NCI-H146 (cell line): ENCODE data around the gene EDEM3.

Experiments
- DNase-seq: peaks from one replicate; lab custom pipeline; 2025; lab: John Stamatoyannopoulos, UW

Gene EDEM3

DNA sequence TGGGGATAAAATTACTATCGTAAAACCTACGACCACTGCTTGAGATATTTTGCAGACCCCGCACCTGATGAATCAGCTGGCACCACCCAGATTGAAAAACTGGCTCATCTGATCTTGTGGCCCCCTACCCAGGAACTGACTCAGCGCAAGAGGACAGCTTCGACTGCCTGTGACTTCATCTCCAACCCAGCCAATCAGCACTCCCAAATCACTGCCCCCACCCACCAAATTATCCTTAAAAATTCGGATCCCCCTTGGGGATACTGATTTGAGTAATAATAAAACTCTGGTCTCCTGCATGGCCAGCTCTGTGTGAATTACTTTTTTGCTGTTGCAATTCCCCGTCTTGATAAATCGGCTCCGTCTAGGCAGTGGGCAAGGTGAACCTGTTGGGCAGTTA is 81.4 kb downstream of the EDEM3 start:
- no peak for DNase-seq

DNA sequence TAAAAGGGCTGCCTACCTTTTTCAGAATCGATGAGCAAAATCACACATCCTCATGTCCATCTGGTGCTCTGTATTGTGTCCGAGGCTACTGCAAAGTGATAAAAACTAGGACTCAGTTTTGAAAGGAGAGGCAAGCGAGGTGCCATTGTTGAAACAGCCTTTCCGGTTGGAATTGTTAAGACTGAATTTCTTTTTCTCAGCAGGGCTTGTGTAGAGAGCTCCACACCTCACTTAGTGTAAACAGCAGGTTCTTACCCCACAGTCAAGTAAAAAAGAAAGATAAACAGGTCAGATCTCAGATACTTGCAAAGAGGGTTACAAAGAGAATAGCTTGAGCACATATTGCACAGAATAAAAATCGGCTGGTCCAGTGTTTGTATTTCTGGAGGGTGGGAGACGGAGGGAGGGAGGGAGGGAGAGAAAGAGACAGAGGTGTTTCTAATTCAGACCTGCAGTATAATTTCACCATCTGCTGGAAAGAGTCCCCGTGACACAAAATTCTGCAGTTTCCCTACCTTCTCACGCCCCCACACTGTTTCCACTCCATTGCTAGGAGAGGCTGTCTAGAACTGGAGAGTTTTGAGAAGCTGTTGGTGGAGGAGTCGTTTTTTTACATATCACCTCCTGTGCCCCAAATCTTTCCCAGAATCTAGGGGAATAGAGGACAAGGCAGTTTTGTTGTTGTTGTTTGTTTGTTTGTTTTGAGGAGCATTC is 82.5 kb downstream of the EDEM3 start:
- DNase-seq = peak; percentile 74

DNA sequence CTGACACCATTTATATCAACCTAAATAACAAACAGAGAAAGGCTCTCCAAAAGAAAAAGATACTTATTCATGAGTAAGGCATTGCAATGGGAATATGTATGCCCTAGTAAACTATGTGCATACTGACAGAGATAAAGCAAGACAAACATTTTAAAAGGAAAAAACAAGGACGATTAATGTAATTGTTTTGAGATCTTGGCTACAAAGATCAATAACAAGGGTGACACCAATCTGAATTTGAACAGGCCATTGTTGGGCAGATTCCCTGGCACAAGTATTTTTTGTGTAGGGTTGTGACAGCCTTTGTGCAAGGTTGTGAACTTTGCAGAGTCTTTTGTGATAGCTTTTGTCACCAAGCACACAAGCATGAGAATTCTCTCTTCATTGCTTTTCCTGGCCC is 85.3 kb downstream of the EDEM3 start:
- DNase-seq = no peak

DNA sequence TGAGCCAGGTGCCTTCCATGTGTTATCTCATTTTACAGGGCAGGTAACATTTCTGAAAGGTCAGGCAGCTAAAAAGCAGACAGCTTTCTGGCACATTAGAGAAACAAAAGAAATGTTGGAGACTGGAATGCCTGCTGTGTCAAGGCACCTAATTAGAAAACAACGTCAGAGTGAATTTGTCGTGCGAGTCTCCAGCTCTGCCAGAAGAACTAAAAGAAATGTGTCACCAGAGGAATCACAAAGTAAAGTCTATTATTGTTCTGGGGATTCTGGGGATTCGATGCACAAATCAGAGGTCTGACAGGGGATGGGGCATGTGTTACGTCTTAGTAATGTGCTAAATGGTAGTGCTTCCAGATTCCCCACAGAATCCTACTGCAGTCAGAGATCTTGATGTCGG is 89.3 kb downstream of the EDEM3 start:
- DNase-seq = no peak

DNA sequence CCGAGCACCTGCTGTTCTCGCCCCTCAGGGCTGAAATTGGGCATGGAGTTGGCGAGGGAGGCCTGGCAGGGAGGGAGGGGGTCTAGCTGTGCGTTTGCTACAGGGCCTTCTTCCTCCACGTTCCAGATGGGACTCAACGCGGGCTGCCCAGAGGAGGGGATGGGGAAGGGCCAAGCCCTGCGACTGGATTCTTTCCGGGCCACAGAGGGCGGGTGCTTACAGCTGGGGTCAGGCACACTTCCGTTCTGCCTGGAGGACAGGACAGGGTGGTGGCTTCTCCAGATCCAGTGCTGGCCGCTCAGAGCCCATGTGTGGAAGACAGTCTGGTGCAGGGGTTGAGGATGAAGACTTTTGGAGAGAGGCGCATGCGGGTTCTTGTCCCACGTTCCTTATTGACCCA is 90.0 kb downstream of the EDEM3 start:
- no peak for DNase-seq

DNA sequence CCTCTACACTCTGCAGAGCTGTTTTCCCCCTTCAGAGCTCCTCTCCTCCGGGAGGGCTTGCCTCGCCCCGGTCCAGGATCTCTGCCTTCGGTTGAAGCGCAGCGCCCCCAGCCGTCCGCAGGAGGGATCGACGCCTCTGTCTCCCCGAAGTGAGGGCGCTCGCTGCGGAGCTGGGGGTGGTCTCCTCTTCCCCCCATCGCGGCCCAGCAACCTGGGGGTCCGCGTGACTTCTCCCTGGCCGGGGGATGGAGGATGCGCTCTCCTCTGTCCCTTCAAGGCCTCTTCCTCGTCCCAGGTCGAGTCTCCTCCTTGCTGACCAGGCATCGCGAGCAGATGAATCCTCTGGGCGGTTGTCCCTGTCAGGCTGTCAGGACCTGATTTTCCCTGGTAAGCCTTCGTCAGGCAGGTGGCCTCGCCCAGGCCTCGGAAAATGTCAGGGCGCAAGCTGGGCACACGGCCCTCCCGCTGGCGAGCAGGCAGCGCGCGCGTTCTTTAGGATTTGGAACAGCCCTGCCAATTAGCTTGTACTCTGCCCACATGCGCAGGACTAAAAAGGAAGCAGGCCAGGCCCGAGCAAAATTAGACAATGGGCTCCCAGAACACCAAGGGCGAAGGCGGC is 90.5 kb downstream of the EDEM3 start:
- no peak for DNase-seq

DNA sequence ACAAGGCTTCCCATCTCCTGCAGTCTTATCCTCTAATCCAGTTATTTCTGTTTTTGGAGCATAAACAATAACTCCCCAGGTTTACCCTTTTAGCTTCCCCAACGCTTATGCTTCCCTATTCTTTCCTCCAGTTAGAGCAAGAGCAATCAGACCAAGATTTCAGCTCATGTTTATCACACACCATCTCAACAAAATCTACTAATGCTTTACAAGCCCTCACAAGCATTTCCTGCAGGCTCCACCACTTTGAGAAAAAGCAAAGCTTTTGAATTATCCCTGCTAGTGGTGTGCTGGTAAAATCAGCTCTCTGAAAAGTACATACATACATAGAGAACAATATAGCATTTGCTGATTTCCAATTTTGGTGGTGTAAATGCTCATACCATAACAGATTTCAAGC is 92.9 kb downstream of the EDEM3 start:
- DNase-seq = no peak

DNA sequence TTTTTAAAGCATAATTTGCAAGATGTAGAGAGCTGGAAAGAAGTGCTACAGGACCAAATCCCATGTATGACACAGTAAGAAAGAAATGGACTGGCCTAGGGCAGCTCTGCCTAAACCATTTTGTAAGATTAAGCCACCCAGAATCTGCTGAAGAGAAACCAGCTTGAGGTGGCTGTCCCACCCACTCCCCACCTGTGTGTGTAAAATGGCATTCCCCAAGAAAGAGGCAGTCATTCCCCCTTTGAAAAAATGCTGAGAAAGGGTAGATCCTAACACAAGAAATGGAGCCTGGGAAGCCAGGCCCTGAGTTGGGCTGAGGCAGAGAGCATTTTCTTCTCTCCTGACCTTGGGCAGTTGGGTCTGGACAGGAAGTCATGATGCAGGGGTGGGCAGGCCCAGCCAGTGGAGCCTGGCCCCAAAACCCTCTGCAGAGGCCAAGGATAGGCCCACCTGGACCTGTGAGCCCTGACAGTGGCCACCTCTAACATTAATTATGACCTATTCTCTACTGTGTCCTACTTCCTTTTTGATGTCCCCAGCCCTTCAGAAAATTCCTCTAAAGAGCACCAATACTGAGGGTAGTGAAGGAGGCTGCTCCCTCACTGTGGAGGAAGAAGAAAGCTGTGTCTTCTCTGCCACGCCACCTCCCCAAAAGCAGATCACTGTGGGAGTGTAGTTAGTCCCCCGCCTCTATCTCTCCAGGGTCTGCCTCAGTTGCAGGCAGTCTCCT is 94.0 kb downstream of the EDEM3 start:
- DNase-seq = no peak

DNA sequence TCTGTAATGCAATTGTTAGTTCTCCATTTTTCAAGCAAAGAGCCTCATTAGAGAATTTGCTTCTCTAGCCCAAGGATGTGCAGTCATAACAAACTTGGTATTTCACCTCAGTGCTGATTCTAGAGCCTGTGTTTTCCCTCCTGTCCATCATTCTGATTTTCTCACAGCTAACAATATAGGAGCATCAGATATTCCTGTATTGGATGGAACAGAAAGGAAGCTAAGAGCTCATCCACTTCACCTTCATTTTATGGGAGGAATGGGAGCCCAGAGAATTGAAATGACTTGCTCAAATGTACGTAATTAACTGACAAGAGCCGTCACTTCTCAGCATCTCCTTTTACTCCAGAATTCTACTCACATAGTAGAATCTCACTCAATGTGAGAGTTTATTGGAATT is 96.6 kb downstream of the EDEM3 start:
- DNase-seq = no peak

DNA sequence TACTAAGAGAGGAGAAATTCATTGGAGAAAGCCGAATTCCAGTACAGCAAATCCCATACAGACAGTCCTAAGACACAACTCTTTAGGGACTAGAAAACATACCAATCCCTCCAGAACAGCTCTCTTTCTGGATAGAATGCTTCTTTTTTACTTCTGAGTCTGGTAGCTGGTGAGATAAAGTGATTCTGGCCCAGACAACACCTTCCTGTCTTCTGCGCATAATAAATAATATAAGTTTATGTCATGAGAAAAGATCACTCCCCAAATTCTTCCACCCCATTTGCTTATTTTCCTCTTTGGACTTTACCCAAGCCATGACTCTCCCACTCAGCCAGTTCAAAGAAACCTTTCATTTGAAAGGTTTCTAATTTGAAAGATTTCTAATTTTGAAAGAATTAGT is 98.4 kb downstream of the EDEM3 start:
- DNase-seq = no peak

DNA sequence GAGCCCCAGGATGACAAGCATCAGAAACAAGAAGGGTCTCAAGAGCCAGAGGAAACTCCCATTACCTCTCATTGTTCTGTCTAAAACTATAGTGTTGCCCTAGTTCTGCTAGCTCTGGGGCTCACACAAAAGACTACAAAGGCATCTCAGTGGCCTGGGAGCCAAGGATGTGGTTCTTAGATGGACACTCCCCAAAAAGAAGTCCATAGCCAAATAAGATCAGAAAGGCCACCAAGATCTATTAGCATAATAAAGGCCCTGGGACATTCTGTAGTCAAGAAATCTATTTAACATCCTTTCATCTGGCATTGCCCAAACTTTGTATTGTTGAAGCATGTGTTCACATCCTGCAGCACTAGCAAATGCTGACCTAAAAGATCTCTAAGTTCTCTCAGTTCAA is 99.5 kb downstream of the EDEM3 start:
- no peak for DNase-seq

DNA sequence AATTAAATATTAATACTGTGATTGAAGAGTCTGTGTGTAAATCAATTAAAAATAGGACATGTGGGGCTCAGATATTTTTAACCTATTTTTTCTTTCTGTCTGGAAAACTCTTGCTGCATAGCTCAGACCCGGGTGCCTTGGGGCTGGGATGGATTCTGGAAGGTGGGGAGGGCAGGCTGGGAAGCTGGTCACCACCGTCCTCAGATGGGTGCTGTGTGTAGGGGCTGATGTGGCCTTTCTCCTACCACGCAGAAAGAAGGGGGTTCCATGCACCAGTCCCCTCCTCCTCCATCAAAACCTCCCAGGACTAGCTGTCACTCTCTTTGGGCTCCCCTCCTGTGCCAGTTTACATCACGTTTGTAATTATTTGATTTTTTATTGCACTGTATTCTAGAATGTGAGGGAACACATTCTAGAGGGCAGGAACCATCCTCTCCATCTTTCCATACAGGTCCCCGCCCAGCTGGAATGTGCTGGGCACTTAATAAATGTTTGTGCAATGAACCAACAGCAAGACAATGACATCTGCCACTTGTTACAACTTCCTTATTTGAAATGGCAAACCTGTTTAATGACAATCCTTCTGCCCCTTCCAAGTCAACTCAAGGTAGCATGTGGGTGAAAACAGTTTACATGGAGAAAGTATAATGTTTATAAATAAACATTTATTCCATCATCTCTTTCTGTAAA is 104.3 kb downstream of the EDEM3 start:
- DNase-seq = no peak

DNA sequence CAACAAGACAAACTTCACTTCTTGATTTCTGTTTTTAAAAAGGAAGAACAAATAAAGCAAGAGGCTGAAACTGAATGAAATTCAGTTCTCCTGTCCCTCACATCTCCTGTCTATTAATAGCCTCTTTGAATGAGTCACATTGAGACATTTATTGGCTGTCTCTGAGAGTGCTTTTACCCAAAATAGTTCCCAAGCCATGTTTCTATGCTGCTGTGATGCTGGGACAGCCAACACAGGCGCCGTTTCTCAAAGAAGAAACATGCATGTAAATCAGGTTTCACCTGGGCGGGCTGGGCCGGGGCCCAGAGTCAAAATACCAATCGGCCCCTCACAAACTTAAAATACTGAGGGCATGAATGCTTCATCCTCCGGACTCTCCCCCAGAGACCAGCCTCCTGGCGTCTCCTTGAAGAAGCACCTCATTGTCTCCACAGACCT is 105.2 kb downstream of the EDEM3 start:
- no peak for DNase-seq

DNA sequence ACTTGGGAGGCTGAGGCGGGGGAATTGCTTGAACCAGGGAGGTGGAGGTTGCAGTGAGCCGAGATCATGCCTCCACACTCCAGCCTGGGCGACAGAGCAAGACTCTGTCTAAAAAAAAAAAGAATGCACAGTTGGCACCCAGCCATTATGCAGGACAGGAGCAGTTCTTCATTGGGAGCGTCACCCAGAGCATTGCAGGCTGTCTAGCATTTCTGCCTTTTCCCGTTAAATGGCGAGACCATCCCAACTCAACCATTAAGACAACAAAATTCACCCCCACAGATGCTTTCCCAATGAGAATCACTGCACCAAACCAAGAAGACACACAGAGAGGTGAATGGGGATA is 105.8 kb downstream of the EDEM3 start:
- DNase-seq = no peak

DNA sequence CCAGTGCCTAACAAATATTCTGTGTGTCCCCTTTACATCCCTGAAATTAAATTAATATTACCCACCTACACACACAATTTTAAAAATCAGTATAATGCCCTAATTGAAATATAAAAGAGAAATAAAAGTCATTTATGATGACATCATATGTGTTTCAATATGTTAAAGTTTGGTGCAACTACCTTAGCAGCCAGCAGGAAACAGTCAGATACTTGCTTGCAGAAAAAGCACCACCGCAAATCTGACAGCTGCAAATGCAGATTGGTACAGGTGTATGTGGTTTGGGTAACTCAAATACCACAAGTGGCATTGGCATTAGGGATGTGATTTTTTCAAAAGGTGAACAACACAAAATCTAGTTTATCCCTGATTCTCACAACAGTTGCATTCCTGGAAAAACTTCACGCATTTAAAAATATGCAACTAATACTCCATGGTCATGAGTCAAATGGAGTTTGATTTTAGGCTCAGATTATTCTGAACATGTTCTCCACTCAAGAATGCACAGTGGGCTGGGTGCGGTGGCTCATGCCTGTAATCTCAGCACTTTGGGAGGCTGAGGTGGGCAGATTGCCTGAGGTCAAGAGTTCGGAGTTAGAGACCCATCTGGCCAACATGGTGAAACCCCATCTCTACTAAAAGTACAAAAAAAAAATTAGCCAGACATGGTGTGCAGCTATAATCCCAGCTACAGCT is 106.3 kb downstream of the EDEM3 start:
- DNase-seq = no peak

DNA sequence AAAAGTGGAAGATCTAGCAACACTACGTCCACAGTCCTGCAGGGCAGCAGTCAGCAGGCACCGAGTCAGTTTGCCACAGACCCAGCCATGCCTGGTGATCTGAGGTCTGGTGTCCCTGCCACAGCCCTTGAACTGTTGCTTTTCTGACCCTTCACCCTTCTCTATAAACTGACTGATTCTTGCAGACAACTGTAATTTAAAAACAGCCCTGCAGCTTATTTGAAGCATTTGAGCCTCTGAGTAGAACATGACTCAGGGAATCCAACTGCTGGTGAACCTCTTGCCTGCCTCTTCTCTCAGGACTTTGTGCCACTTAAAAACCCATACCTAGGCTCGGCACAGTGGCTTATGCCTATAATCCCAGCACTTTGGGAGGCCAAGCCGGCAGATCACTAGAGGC is 107.2 kb downstream of the EDEM3 start:
- DNase-seq = no peak

DNA sequence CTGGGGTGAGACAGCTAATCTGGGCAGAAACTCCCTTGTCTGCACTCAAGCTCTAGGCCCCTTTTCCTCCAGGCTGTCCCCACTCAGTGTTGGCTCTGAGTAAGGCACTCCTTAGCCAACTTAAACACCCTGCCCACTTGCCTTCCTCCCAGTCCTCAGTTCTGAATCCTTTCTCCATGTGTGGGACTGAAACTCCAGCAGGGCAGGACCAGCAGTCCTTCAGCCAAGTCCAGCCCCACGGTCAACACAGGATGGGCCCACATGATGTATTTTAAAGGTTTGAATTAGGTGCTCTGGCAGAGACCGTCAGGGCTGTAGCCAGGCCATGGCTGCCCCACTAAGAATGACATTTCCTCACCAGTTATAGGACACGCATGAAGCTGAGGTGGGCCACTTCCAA is 107.8 kb downstream of the EDEM3 start:
- DNase-seq = no peak

DNA sequence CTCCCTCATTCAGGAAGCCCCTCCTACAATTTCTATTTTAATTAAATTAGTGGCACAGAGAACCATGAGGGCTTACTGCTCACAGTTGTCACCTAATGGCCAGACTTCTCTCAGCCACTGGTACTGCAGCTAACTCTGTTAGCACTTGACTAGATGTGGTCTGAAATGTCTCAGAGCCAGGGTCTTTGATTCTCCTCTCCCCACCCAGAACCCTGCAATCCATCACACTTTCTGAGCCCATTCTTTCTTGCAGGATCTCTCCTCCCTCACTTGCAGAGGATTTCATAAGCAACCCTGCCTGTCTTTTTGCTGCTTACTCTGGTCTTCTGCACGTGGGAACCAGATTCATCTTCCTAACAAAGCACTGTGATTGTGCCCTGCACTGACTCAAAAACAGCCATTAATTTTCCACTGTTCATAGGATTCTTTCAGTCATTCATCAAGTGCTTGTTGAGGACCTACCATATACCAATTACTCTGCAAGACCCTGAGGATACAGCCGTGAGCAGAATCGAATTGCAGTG is 108.4 kb downstream of the EDEM3 start:
- DNase-seq = no peak

DNA sequence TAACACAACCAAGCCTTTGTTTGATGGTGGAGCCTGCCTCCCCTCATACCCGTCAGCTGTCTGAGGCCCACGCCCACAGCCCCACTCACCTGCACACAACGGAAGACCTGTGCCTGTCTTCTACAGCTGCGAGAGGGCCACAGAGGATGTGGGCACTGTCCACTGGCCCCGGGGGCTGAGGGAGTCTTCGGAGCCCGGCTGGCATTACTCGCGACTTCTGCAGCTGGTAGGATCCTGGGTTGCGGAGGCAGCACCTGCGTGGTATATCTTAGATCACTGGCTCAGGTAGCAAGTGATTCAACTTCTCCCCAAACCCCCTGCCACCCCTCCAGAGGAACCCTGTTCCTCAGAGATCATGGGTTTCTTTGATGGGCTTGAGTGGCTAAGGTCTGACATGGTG is 109.9 kb downstream of the EDEM3 start:
- DNase-seq = no peak

DNA sequence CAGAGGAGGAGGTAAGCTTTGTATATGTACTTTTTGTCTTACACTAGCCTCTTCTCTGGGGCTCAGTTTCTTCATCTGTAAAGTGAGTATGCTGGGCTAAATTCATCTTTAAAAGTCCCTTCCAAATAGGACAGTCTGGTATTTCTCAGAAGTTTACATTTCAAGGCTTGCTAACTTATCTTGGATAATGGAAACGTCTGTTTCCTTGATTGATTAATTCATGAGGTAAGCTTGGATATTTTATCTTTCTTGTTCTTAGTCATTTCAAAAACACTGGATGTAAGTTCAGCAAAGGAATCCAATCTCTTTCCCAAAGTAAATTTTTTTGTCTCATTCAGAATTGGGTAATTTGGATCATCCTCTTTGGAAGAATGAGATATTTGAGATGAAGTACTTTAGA is 111.0 kb downstream of the EDEM3 start:
- no peak for DNase-seq

DNA sequence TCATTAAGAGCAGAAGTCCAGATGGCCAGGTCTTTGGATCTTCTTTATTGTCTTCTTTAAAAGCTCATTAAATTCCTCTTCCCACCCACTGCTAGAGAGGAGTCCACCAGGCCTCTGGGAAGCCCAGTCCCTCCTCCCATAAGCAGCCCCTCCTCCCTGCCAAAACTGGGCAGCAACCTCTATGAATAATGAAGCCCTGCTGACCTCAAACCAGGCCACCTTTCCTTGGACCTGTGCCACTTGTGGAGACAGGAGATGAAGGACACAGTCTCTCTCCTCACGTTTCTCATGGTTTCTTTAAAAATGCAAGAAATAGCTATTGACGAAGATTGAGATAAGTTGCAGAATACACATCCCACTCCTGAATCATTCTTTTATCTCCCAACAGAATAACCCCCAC is 112.8 kb downstream of the EDEM3 start:
- no peak for DNase-seq

DNA sequence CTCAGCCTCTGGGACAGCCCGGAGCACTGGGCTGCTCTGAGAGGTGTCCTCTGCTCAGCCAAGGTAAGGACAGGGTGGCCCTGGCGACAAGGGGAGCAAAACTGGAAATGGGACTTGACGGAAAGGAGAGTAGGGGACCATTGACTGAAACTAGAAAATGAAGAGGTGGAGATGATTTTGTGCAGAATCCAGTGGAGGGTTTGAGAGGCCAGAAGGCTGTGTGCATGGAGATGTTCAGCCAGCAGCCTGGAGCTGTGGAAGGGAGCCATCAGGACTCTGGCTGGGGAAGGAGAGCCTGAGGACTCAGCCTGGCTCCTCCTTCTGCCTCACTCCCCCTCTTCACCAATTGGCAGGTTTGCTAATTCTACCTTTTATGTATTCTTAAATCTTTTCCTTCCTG is 114.2 kb downstream of the EDEM3 start:
- no peak for DNase-seq
